ENCODE data around the gene PFKL. TPM values are rescaled to one million over a fixed set of nuclear protein-coding genes. Genes with fewer than 3 reads are reported as not detected.

Gene PFKL
- total and polyA plus RNA-seq, 2 donors (not counting 1 experiment from before 2014, with no cell fraction given) = 54.8 to 125 TPM

GRCh38 chr21:44366586-44367211 lies 66.8 kb downstream of the PFKL start:
- no peak overlapping the region for H3K27ac ChIP-seq (ENCODE audit: insufficient read depth, low read length)
- H3K27me3 ChIP-seq (ENCODE audit: control insufficient read depth, insufficient read depth, low read length) = no peaks in the 10 kb centered on the region
- H3K36me3 ChIP-seq (ENCODE audit: control insufficient read depth, insufficient read depth, low read length) = no peaks in the 10 kb centered on the region
- no peaks in the 10 kb centered on the region for H3K79me2 ChIP-seq (ENCODE audit: control insufficient read depth, insufficient read depth, low read length)
- no peak overlapping the region for H3K4me2 ChIP-seq (ENCODE audit: extremely low read depth, insufficient read depth, low read length)
- H3K4me1 ChIP-seq (ENCODE audit: control insufficient read depth, extremely low read depth, insufficient read depth, low read length) = no peaks in the 10 kb centered on the region
- no peaks in the 10 kb centered on the region for H4K20me1 ChIP-seq (ENCODE audit: control insufficient read depth, extremely low read depth, insufficient read depth, low read length)
- TF ChIP-seq EZH2 (IDR thresholded peaks at IDR 0.05; ENCODE audit: low read length, missing control alignments) (no peak), CTCF (conservative IDR thresholded peaks at IDR 0.05 in 1 of 2, IDR thresholded peaks at IDR 0.05 in 1 of 2; ENCODE audit: low read depth in 1 of 2, low read length in 2 of 2) (no peak)
- H3K4me3 ChIP-seq (replicated peaks in 1 of 4; ENCODE audit: control extremely low read depth in 1 of 4, insufficient read depth in 1 of 4, low read depth in 3 of 4, low read length in 4 of 4) = no peak overlapping the region
- H3K9me3 ChIP-seq (ENCODE audit: control insufficient read depth, insufficient read depth, low read depth, low read length) = no peaks in the 10 kb centered on the region
- no peak overlapping the region for H2AFZ ChIP-seq (ENCODE audit: low read length)
- DNase-seq (ENCODE audit: low read depth in 2 of 2) = no peak
- no peak overlapping the region for H3K9ac ChIP-seq (ENCODE audit: insufficient read depth, low read length)

GRCh38 chr21:44368711-44369446 lies 69.0 kb downstream of the PFKL start:
- no peak overlapping the region for H3K4me2 ChIP-seq (ENCODE audit: extremely low read depth, insufficient read depth, low read length)
- H3K27me3 ChIP-seq (ENCODE audit: control insufficient read depth, insufficient read depth, low read length) = no peaks in the 10 kb centered on the region
- no peak overlapping the region for H3K9ac ChIP-seq (ENCODE audit: insufficient read depth, low read length)
- DNase-seq (ENCODE audit: low read depth in 2 of 2) = no peak
- no peak overlapping the region for H3K4me3 ChIP-seq (replicated peaks in 1 of 4; ENCODE audit: control extremely low read depth in 1 of 4, insufficient read depth in 1 of 4, low read depth in 3 of 4, low read length in 4 of 4)
- H3K79me2 ChIP-seq (ENCODE audit: control insufficient read depth, insufficient read depth, low read length) = no peaks in the 10 kb centered on the region
- H3K27ac ChIP-seq (ENCODE audit: insufficient read depth, low read length) = no peak overlapping the region
- H2AFZ ChIP-seq (ENCODE audit: low read length) = no peak overlapping the region
- H3K36me3 ChIP-seq (ENCODE audit: control insufficient read depth, insufficient read depth, low read length) = no peaks in the 10 kb centered on the region
- TF ChIP-seq CTCF (conservative IDR thresholded peaks at IDR 0.05 in 1 of 2, IDR thresholded peaks at IDR 0.05 in 1 of 2; ENCODE audit: low read depth in 1 of 2, low read length in 2 of 2) (no peak), EZH2 (IDR thresholded peaks at IDR 0.05; ENCODE audit: low read length, missing control alignments) (no peak)
- no peaks in the 10 kb centered on the region for H3K9me3 ChIP-seq (ENCODE audit: control insufficient read depth, insufficient read depth, low read depth, low read length)
- no peaks in the 10 kb centered on the region for H4K20me1 ChIP-seq (ENCODE audit: control insufficient read depth, extremely low read depth, insufficient read depth, low read length)
- no peaks in the 10 kb centered on the region for H3K4me1 ChIP-seq (ENCODE audit: control insufficient read depth, extremely low read depth, insufficient read depth, low read length)

DNA sequence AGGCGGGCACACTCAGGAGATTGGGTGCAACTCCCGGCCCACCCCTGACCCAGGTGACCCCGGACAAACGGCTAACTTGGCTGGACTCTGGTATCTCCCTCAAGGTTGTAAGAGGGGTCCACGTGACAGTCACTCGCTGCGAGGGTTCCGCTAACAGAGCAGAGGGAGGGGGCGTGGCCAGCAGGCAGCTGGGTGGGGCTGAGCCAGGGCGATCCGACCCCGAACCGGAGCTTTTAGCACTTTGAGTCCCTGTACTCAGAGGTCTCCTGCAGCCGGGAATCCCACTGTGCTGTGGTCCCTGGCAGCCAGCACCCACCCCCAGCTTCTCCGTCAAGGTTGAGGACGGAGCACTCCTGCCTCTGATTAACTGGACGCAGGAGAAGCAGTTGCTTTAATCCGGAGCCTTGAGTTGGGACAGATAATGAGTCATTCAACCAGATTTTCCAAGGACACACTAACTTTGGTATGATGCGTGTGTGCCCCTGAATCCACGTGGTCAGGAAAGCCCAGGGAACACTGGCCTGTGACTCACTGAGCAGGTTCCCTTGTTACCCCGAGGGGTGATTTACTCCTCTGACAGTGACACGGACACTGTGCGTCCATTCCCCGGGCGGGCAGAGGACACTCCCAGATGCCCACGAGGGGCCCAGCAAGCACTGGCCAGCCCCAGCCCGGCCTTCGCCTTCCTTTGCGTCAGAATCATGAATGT lies 70.3 kb downstream of the PFKL start:
- Histone ChIP-seq H2AFZ (ENCODE audit: low read length) (no peak overlapping the region), H3K4me3 (replicated peaks in 1 of 4; ENCODE audit: control extremely low read depth in 1 of 4, insufficient read depth in 1 of 4, low read depth in 3 of 4, low read length in 4 of 4) (no peak overlapping the region), H4K20me1 (ENCODE audit: control insufficient read depth, extremely low read depth, insufficient read depth, low read length) (no peaks in the 10 kb centered on the region), H3K36me3 (ENCODE audit: control insufficient read depth, insufficient read depth, low read length) (no peaks in the 10 kb centered on the region), H3K4me1 (ENCODE audit: control insufficient read depth, extremely low read depth, insufficient read depth, low read length) (no peaks in the 10 kb centered on the region), H3K27ac (ENCODE audit: insufficient read depth, low read length) (no peak overlapping the region), H3K9ac (ENCODE audit: insufficient read depth, low read length) (no peak overlapping the region), H3K27me3 (ENCODE audit: control insufficient read depth, insufficient read depth, low read length) (no peaks in the 10 kb centered on the region), H3K9me3 (ENCODE audit: control insufficient read depth, insufficient read depth, low read depth, low read length) (no peaks in the 10 kb centered on the region), H3K79me2 (ENCODE audit: control insufficient read depth, insufficient read depth, low read length) (no peaks in the 10 kb centered on the region), H3K4me2 (ENCODE audit: extremely low read depth, insufficient read depth, low read length) (no peak overlapping the region)
- TF ChIP-seq EZH2 (IDR thresholded peaks at IDR 0.05; ENCODE audit: low read length, missing control alignments) = no peak
- TF ChIP-seq CTCF (conservative IDR thresholded peaks at IDR 0.05 in 1 of 2, IDR thresholded peaks at IDR 0.05 in 1 of 2; ENCODE audit: low read depth in 1 of 2, low read length in 2 of 2) = no peak
- DNase-seq (ENCODE audit: low read depth in 2 of 2) = peak; percentile 5 to 37
